A673 (cell line): Measurements from ENCODE around the gene ADGRD1. TPM values are rescaled to one million over a fixed set of nuclear protein-coding genes. Genes with fewer than 3 reads are reported as not detected.

Experiments used
- BruUV-seq: library from RNA; stranded (reverse); fragments of 400-500 nt; replicated peaks from 2 replicates; lab custom pipeline; 2021; lab: Mats Ljungman, UMichigan
- CTCF ChIA-PET: fragments of 300-600 bp; sonication (Branson Sonifier 250); formaldehyde crosslinking; loops from one replicate; lab custom pipeline; 2022; ENCODE audit warnings: antibody characterized with exemption; lab: Charles Lee
- POLR2A ChIA-PET: fragments of 300-600 bp; sonication (Branson Sonifier 250); formaldehyde crosslinking; loops from one replicate; lab custom pipeline; 2022; ENCODE audit warnings: antibody characterized with exemption; ENCODE audit not compliant: low non-redundant PET; lab: Charles Lee
- DNase-seq: peaks from one replicate; pipeline ENCODE4 v3.0.0-alpha.2; 2015; ENCODE audit warnings: low spot score
- H3K27ac ChIP-seq: fragments of 200-600 bp; sonication (generic); 2 replicates; pipeline ENCODE4 v1.5.1; 2016; ENCODE audit warnings: mixed run types, low read depth, mild to moderate bottlenecking, mixed read lengths, antibody characterized with exemption, low read length; ENCODE audit not compliant: poor library complexity, severe bottlenecking
- H3K27me3 ChIP-seq: fragments of 200-600 bp; sonication (generic); replicated peaks from 2 replicates; pipeline ENCODE4 v1.6.1; 2017; ENCODE audit warnings: mixed run types, low read depth, mild to moderate bottlenecking, mixed read lengths, antibody characterized with exemption, low read length; ENCODE audit not compliant: insufficient read depth, poor library complexity
- H3K36me3 ChIP-seq: fragments of 200-600 bp; sonication (generic); 2 replicates; pipeline ENCODE4 v1.6.1; 2016; ENCODE audit warnings: mixed run types, mild to moderate bottlenecking, mixed read lengths, antibody characterized with exemption, low read length; ENCODE audit not compliant: insufficient read depth, poor library complexity, severe bottlenecking
- H3K4me1 ChIP-seq: fragments of 200-600 bp; sonication (generic); 2 replicates; pipeline ENCODE4 v1.6.1; 2017; ENCODE audit warnings: mixed run types, mild to moderate bottlenecking, mixed read lengths, antibody characterized with exemption, low read length; ENCODE audit not compliant: insufficient read depth, poor library complexity, severe bottlenecking
- H3K4me3 ChIP-seq: fragments of 200-600 bp; sonication (generic); 2 replicates; pipeline ENCODE4 v1.5.1; 2016; ENCODE audit warnings: low read depth, mixed run types, mild to moderate bottlenecking, mixed read lengths, low read length; ENCODE audit not compliant: poor library complexity, severe bottlenecking
- H3K9me3 ChIP-seq: fragments of 200-600 bp; sonication (generic); 2 replicates; pipeline ENCODE4 v1.6.1; 2016; ENCODE audit warnings: mixed run types, low read depth, mild to moderate bottlenecking, mixed read lengths, antibody characterized with exemption, low read length; ENCODE audit not compliant: poor library complexity, severe bottlenecking
- EZH2 ChIP-seq: fragments of 200-600 bp; sonication (generic); IDR thresholded peaks from 2 replicates; pipeline ENCODE4 v1.6.1; 2017; ENCODE audit warnings: borderline replicate concordance, low read depth, mild to moderate bottlenecking, mixed read lengths, antibody characterized with exemption, low read length; ENCODE audit not compliant: poor library complexity, severe bottlenecking
- intact Hi-C: fragments of 100-400 bp; cut with micrococcal nuclease; formaldehyde crosslinking; loops from one replicate; pipeline ENCODE4 v1.10.0; 2022; ENCODE audit not compliant: unreplicated experiment
- total RNA-seq: library from RNA; stranded (reverse); gene quantifications from 2 replicates; pipeline ENCODE4 v1.2.3, GENCODE V29; 2021
- TF ChIP-seq, protein P1 (sequence below): fragments of 300-800, 200-600 bp; sonication (generic); conservative IDR thresholded peaks from 2 replicates; pipeline ENCODE4 v1.5.1; 2017; ENCODE audit warnings: low read depth, mild to moderate bottlenecking, antibody characterized with exemption, low read length, moderate library complexity, mixed read lengths

The ADGRD1 gene
- total RNA-seq, 1 experiment from 2014 or later = not detected

DNA sequence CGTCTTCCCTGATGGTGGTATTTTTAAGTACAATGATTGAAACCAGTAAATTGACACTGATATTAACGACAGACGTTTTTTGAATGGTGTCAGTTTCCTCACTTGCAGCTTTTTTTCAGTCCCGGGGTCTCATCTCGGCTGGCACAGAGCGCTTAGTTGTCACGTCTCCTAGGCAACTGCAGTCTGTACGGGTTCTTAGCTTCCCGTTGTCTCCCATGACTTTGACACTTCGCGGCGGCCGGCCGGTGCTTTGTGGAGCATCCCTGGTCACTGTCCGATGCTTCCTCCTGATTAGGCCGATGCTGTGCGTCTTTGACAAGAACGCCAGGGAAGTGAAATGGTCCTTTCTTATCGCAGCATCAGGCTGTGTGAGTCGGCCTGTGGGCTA is 67.4 kb downstream of the ADGRD1 start:
- Histone ChIP-seq H3K4me1 (no peaks in the 10 kb centered on the region), H3K36me3 (no peaks in the 10 kb centered on the region), H3K27me3 (no peaks in the 10 kb centered on the region), H3K4me3 (no peak overlapping the region), H3K27ac (no peak overlapping the region), H3K9me3 (no peaks in the 10 kb centered on the region)
- intact Hi-C loops = no loop called here
- CTCF ChIA-PET = no interaction called here
- DNase-seq = no peak
- no TSS peak for BruUV-seq
- POLR2A ChIA-PET = no interaction called here
- no peak for TF ChIP-seq EZH2
- TF ChIP-seq, protein P1, sequence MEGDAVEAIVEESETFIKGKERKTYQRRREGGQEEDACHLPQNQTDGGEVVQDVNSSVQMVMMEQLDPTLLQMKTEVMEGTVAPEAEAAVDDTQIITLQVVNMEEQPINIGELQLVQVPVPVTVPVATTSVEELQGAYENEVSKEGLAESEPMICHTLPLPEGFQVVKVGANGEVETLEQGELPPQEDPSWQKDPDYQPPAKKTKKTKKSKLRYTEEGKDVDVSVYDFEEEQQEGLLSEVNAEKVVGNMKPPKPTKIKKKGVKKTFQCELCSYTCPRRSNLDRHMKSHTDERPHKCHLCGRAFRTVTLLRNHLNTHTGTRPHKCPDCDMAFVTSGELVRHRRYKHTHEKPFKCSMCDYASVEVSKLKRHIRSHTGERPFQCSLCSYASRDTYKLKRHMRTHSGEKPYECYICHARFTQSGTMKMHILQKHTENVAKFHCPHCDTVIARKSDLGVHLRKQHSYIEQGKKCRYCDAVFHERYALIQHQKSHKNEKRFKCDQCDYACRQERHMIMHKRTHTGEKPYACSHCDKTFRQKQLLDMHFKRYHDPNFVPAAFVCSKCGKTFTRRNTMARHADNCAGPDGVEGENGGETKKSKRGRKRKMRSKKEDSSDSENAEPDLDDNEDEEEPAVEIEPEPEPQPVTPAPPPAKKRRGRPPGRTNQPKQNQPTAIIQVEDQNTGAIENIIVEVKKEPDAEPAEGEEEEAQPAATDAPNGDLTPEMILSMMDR = no peak

DNA sequence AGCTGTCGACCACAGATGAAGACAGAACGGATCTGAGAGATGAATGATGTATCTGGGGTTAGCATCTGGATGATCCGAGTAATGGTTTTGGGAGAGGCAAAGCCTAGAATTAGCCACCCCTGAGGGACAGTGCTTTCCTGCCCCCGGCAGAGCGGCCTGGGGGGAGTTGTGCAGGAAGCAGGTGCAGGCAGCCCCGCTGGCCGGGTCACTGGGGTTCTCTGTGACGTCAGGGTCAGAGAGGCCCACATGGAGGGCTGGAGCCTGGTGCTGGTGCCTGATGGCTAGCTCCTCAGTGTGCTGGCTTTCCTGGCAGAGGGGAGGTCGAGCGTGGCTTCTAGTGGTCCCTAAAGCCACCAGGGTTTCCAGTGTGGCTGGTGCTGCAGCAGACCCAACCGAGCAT is 70.3 kb downstream of the ADGRD1 start:
- Histone ChIP-seq H3K27me3 (peaks cover 4% of the 10 kb centered on the region), H3K36me3 (no peaks in the 10 kb centered on the region), H3K27ac (no peak overlapping the region), H3K4me3 (no peak overlapping the region), H3K4me1 (no peaks in the 10 kb centered on the region), H3K9me3 (no peaks in the 10 kb centered on the region)
- intact Hi-C loops = no loop called here
- ChIA-PET CTCF (no interaction called here), POLR2A (no interaction called here)
- BruUV-seq = no TSS peak
- TF ChIP-seq EZH2 = no peak
- TF ChIP-seq, protein P1 = no peak
- DNase-seq = no peak

DNA sequence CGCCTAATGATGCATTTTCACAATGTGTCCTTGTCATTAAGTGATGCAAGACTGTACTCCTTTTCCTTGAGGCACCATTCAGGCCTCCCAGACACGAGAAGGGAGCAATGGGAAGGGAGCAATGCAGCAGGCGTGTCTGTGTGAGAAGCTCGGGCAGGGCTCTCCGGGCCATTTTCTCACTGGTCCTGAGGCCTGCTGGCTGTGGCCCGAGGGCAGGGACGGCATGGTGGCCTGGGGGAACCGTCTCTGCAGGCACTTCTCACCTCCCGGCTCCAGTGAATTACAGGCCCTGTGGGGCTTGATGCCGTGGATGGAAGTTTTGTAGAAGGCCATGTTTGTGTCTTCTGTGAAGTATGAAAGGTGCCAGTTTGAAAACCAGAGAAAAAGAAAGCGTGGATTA is 71.0 kb downstream of the ADGRD1 start:
- Histone ChIP-seq H3K9me3 (no peaks in the 10 kb centered on the region), H3K36me3 (no peaks in the 10 kb centered on the region), H3K4me1 (no peaks in the 10 kb centered on the region), H3K4me3 (no peak overlapping the region), H3K27ac (no peak overlapping the region), H3K27me3 (peaks cover 4% of the 10 kb centered on the region)
- CTCF ChIA-PET = no interaction called here
- no TSS peak for BruUV-seq
- intact Hi-C loops = no loop called here
- TF ChIP-seq, protein P1 = no peak
- no peak for TF ChIP-seq EZH2
- POLR2A ChIA-PET = interaction anchor here (0.5 kb wide), 1 partner anchor 122 kb away, joined by 3 read pairs; no protein-coding TSS in a partner anchor
- DNase-seq = no peak
